HG02943 (cell line): ENCODE data around the gene STK10.
"Not testable (repeated sequence)": the region's sequence is repeated elsewhere in the genome, so short reads cannot be mapped to it uniquely, and the experiment has no call there.

ENCODE experiments used
- ATAC-seq: cut with Tn5 transposase; IDR thresholded peaks from one replicate; pipeline ENCODE4 v1.9.1; 2021; ENCODE audit warnings: mild to moderate bottlenecking, low read depth, moderate library complexity; ENCODE audit not compliant: unreplicated experiment

Gene STK10

DNA sequence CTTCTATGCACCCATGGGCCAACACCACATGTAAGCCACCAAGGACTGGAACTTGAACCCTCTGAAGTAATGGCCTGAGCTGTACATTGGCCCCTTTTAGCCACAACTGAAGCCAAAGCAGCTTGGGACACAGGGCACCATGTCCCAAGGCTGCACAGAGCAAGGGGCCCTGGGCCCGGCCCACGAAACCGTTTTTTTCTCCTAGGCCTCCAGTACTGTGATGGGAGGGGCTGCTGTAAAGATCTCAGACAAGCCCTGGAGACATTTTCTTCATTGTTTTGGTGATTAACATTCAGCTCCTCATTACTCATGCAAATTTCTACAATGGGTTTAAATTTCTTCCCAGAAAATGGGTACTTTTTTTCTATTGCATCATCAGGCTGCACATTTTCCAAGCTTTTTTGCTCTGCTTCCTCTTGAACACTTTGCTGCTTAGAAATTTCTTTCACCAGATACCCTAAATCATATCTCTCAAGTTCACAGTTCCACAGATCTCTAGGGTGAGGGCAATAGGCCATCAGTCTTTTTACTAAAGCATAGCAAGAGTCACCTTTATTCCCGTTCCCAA is 156.0 kb downstream of the STK10 start:
- no peak for ATAC-seq

DNA sequence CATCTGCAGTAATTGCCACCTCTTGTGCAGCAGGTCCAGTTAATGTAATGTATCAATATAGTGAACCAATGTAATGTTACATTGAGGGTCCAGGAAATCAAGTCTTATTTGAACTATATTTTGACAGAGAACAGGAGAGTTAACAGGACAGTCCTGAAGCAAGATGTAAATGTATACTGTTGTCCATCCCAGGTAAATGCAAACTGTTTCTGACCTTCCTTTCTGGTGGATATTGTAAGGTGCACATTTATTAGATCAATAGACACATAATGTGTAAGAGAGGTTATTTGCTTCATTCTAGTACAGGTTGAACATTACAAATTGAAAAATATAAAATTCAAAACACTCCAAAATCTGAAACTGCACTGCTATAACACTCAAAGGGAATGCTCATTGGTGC is 158.1 kb downstream of the STK10 start:
- ATAC-seq, result no peak

DNA sequence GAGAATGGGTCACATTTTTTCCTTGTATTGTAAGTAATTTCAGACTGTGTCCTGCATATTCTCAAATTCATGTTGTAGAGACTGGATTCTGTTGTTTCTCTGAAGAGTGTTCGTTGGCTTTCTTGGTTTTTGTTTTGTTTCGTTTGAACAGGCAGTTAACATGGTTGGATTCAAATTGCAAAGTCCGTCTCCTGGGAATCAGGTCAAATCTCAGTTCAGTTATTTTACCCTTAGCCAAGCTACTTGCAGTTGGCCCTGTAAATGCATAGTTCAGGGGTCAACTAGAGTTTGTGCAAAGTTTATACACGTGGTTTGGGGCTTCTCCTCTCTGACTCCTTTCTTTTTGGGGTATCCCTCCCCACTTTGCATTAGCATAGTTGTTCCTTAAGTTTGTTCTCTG is 159.9 kb downstream of the STK10 start:
- no peak for ATAC-seq

GRCh38 chr5:172020110-172020786 is 167.8 kb downstream of the STK10 start:
- not testable (repeated sequence) for ATAC-seq

GRCh38 chr5:172015346-172015745 is 172.7 kb downstream of the STK10 start:
- ATAC-seq, result no peak

DNA sequence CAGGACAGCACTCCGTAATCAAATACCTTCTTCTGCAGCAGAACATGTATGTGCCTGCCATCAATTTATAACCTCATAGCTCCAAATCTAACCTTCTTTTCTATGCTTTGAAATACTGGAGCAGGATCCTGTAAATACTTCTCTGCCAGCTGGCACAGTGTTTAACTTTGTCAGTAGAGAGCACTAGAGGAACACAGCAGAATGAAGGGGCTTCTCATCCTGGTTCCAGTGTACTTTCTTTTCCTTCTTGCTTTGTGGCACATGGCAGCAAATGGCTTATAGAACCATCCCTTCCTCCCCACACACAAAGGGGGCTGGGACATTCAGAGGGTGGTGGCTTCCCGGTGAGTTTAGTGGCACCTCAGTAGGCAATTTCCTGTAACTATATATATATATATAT is 177.7 kb downstream of the STK10 start:
- ATAC-seq, result no peak

GRCh38 chr5:172009536-172010270 is 178.3 kb downstream of the STK10 start:
- no peak for ATAC-seq

- no peak for ATAC-seq
These were observed 179.3 kb downstream of the STK10 start for GRCh38 chr5:172008689-172009141.

DNA sequence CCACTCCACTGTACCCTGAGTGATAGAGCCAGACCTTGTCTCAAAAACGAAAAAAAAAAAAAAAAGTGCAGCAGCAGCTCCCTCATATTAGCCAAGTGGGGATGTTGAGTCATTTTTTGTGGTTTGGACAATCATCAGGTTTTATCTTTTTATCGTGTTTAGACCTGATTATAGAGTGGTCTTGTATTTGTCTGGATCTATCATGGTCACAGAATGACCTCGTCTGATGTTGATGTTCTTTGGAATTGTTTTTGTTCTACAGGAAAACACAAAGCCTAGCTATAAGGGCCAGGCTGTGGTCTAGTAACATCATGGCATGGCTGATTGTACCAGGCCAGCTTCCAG is 179.9 kb downstream of the STK10 start:
- no peak for ATAC-seq

DNA sequence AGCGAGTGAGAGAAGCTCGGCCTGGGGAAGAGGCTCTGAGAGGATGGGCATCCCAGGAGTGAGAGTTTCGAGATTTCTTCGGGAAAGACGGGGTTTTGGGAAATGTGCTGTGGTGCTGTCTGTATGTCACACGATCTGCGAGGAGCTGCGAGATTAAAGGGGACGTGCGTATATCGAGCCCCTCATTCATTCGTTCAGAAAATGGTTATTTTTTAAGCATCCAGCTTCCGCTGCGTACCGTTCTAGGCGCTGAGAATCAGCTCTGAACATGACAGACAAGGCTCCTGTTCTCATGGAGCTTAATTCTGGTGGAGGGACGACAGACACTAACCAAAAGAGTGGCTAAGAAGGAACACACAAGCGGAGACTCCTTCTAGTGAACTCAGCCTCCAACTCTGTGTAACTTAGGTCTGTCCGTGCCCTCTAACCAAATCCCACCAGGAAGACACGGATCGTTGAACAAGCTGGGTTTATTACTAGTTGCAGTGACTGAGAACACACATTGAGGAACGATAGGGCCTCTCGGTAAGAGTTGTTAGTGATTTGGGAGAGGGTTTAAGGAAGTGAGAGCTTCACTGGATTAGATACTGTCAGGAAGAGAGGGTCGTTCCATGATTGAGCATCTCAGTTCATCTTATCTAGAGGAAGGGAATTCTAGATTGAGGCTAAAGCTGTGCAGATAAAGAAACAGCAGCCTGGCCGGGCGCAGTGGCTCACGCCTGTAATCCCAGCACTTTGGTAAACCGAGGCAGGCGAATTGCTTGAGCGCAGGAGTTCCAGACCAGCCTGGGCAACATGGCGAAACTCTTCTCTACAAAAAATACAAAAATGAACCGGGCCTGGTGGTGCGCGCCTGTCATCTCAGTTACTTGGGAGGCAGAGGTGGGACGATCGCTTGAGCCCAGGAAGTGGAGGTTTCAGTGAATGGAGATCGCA is 180.6 kb downstream of the STK10 start:
- no peak for ATAC-seq

- ATAC-seq, result peak; percentile 79
These were observed 181.5 kb downstream of the STK10 start, which contains the start of gene FBXW11 for GRCh38 chr5:172006321-172007174. TSS of gene FBXW11 (minus strand) at chr5:172006638. CDS start at chr5:172006502, 136 bp downstream.

DNA sequence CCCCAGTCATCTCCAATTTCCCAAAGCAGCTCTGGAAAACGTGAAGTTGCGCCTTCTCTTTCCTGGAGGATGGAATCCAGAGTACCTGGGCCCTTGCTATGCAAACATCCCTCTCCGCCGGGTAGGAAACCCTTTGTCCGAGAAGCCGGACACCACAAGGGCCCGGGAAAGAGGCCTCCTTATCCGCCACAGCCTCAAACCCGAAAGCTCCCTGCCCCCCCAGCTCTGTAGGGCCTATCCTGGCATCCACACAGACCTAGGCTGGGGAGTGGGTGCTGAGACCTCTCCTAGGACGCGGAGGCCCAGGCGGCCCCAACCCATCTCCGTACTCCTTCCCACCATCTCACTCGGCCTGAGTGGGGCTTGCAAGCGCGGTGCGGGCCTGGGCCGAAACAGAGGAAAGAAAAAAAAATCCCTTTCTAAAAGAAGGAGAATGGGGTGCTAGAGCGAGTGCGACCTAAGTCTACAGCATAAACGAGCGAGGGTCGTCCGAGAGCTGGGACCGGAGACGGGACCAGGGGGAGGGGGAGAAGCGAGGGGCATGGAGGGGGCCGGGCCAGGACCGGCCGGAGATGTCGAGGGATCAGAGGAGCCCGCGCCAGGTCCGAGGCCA is 182.2 kb downstream of the STK10 start:
- peak; percentile 7 for ATAC-seq

DNA sequence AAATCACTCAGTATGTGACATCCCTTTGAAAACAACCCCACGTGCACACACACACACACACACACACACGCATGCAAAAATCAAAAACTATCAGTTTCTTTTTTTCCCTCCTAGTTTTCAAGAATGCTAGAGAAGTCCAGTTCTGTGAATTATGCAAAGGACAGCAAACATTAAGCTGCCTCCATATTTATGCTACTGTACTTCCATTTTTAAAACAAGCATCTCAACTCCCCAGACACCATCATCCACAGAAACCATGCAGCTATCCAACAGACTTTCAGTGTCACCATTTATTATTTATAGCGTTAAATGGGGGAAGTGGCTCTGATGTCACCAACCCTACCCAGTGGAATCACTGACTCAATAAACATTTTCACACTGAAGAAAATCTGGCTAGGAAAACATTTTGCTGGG is 183.2 kb downstream of the STK10 start:
- ATAC-seq, result no peak

- ATAC-seq, result no peak
These were observed 184.3 kb downstream of the STK10 start for GRCh38 chr5:172003746-172004145.

DNA sequence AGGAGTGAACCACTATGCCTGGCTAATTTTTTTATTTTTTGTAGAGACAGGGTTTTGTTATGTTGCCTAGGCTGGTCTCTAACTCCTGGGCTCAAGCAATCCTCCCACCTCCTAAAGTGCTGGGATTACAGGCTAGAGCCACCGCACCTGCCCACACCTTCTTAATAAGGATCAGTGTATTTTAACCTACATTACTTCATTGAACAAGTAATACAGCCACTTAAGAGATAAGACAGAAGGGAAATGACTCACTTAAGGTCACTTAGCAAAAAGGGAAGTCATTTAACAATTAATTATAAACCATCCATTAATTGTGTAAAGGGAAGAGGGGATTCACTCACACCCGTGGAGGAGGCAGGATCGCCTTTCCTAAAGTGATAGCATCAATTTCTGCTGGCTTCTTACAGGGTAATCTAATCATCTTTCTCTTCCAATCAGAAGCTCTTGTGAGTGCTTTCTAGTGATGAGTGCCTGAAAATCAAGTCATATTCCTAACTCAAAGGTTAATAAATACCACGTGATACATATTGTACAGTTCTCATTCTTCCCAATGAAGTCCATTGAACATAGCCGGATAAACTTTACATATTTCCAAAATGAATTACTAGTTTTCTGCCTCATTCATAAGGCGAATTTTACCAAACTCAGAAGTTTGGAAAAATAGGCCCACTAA is 185.0 kb downstream of the STK10 start:
- no peak for ATAC-seq

DNA sequence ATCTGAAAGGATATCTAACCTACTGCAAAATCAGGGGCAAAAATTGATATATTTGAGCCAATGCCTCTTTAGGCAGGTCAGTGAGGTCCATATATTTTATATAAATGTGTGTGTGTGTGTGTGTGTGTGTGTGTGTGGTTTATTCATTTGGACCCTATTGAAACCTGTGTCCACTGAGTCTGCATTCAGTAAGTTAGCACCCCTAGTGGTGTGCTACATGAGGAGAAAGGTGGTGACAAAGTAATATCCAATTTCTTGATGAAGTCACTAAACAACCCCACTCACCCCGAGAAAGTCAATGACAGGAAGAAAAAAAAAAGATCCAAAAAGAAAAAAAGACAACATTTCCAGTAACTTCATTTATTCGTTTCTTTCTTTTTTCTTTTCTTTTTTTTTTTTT is 185.7 kb downstream of the STK10 start:
- ATAC-seq, result no peak

DNA sequence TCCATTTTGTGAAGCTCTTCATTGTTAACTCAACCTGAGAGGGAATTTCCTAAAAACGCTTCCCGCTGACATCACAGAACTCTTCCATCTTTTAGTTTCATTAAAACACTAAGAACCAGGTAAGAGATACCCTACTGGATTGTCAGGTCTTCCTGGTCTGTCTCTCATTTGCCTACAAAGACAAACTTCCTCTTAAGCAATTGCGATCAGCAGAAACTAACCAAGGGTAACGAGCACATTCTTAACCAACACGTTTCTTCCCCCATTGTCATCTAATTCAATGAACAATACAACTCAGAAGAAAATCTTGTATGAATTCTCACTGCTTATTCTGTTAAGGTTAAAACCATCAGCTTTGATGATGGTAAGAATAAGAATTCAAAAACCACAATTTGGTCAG is 188.1 kb downstream of the STK10 start:
- no peak for ATAC-seq

DNA sequence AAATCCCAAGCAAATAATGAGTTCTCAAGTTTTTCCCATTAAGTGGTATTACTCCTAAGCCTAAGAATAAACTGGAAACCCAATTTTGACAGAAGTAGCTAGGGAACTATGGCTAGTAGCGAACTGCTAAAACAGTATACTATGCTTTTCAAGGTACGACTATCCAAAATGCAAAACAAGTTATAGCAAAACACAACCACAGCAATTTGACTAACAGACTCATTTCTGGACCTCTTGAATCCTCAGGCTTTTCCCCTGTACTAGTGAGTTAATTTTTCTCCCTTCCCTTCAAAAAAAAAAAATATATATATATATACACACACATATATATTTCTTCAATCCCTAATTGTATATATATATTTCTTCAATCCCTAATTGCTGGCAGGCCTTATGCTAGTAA is 188.9 kb downstream of the STK10 start:
- no peak for ATAC-seq

GRCh38 chr5:171997011-171997410 is 191.0 kb downstream of the STK10 start:
- ATAC-seq, result no peak
